ENCODE data around the gene PHLDB1.

GRCh38 chr11:118670063-118670462 lies 62.6 kb downstream of the PHLDB1 start:
- TF ChIP-seq POLR2AphosphoS5 (IDR thresholded peaks at IDR 0.05; ENCODE audit: borderline replicate concordance, low read depth, low read length) (no peak), EZH2 (IDR thresholded peaks at IDR 0.05) (no peak)
